Measurements from ENCODE around the gene PNMT. TPM values are rescaled to one million over a fixed set of nuclear protein-coding genes. Genes with fewer than 3 reads are reported as not detected.

The PNMT gene
- total and polyA plus RNA-seq, 2 of the 13 experiments (the other 11 are each of a cell fraction or from before 2014, with no cell fraction given), result 0.25 TPM; not detected in 1

- TF ChIP-seq ZBTB40 (IDR thresholded peaks at IDR 0.05) (no peak), ZBTB40 (CRISPR knock-in tag; IDR thresholded peaks at IDR 0.05) (no peak; the same call in 1 of the 2 replicates), KLF15 (CRISPR knock-in tag; IDR thresholded peaks at IDR 0.05; ENCODE audit: borderline replicate concordance) (no peak), RORA (CRISPR knock-in tag; IDR thresholded peaks at IDR 0.05) (no peak), PAX8 (CRISPR knock-in tag; IDR thresholded peaks at IDR 0.05; ENCODE audit: borderline replicate concordance) (no peak), HMGXB4 (CRISPR knock-in tag; IDR thresholded peaks at IDR 0.05; ENCODE audit: borderline replicate concordance in 1 of 2, low read depth in 1 of 2) (no peak), GATAD2A (CRISPR knock-in tag; IDR thresholded peaks at IDR 0.05) (peak; percentile 82), RXRA (CRISPR knock-in tag; IDR thresholded peaks at IDR 0.05) (no peak), TMF1 (CRISPR knock-in tag; IDR thresholded peaks at IDR 0.05; ENCODE audit: low read depth) (no peak), MXD3 (CRISPR knock-in tag; IDR thresholded peaks at IDR 0.05) (no peak), FOXP4 (CRISPR knock-in tag; IDR thresholded peaks at IDR 0.05) (0 out of 2 replicates have a peak, but pooled peaks have one; percentile 15), ZNF101 (CRISPR knock-in tag; IDR thresholded peaks at IDR 0.05; ENCODE audit: borderline replicate concordance, low read depth) (no peak), MIER2 (CRISPR knock-in tag; IDR thresholded peaks at IDR 0.05) (no peak), CBX5 (CRISPR knock-in tag; IDR thresholded peaks at IDR 0.05; ENCODE audit: borderline replicate concordance) (no peak), DDIT3 (CRISPR knock-in tag; IDR thresholded peaks at IDR 0.05) (no peak), NFE2L1 (CRISPR knock-in tag; IDR thresholded peaks at IDR 0.05; ENCODE audit: borderline replicate concordance) (no peak), YY1 (IDR thresholded peaks at IDR 0.05; ENCODE audit: insufficient read depth, insufficient replicate concordance, low read depth, low read length) (no peak)
Observed at GRCh38 chr17:39687101-39687545, 18.9 kb downstream of the PNMT start (continued).
